Measurements from ENCODE around the gene AJUBA.

- no peak for TF ChIP-seq POLR2A (IDR thresholded peaks at IDR 0.05; ENCODE audit: low read length)
- no peak for TF ChIP-seq GATA1 (IDR thresholded peaks at IDR 0.05; ENCODE audit: low read depth, low read length)
Observed at GRCh38 chr14:22981876-22982476, 375 bp downstream of the AJUBA start.

Data from erythroblast (primary cell).